PC-9 (cell line): ENCODE measurements around the gene HS6ST3.

ENCODE experiments used
- EZH2 ChIP-seq: fragments of 200-600 bp; sonication (generic); IDR thresholded peaks from 2 replicates; pipeline ENCODE4 v1.8.0; 2017; ENCODE audit warnings: antibody characterized with exemption, low read depth
- TF ChIP-seq, protein P1 (sequence below): fragments of 200-600 bp; sonication (generic); conservative IDR thresholded peaks from 2 replicates; pipeline ENCODE4 v1.6.1; 2017; ENCODE audit warnings: mixed run types, antibody characterized with exemption, mild to moderate bottlenecking, moderate library complexity

DNA sequence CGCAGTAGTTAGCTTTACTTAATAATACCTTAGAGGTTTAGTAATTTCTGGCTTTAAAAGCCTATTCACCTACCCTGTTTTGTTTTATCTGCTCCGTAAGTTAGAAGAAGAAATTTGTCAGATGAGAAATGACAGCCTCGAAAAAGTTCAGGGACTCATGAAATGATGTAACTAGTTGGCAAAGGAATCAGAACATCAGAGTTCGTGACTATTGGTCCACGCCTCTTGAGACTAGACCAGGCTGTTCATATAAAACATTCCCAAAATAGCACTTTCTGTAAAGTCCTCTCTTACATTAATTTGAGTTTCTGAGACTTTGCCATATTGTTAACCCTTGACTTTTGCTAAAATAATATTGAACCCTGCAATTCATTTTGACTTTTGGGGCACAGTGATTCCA is 92.0 kb downstream of the HS6ST3 start:
- TF ChIP-seq, protein P1, sequence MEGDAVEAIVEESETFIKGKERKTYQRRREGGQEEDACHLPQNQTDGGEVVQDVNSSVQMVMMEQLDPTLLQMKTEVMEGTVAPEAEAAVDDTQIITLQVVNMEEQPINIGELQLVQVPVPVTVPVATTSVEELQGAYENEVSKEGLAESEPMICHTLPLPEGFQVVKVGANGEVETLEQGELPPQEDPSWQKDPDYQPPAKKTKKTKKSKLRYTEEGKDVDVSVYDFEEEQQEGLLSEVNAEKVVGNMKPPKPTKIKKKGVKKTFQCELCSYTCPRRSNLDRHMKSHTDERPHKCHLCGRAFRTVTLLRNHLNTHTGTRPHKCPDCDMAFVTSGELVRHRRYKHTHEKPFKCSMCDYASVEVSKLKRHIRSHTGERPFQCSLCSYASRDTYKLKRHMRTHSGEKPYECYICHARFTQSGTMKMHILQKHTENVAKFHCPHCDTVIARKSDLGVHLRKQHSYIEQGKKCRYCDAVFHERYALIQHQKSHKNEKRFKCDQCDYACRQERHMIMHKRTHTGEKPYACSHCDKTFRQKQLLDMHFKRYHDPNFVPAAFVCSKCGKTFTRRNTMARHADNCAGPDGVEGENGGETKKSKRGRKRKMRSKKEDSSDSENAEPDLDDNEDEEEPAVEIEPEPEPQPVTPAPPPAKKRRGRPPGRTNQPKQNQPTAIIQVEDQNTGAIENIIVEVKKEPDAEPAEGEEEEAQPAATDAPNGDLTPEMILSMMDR = no peak
- TF ChIP-seq EZH2 = no peak
